ENCODE results near the gene BUD31. TPM values are rescaled to one million over a fixed set of nuclear protein-coding genes. Genes with fewer than 3 reads are reported as not detected.

Gene BUD31
- total RNA-seq, 1 donor from 2014 or later = 95.8 TPM

DNA sequence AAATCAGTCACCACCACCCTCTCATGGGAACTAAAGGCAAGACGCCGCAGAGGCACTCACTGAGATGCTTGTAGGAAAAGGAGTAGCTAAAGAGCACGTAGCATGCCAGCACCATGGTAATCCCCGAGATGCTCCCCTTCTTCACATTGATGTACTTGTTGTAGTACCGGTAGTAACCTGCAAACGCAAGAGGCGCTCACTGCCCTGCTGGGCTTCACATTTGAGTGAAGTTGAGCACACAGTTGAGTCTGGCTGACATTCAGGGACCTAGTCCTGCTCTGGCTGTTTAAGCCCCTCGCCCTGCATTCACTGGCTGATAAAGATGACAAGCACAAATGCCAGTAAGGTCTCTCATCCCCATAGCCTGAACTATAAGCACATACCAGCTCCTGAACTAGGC lies 50.3 kb downstream of the BUD31 start:
- intact Hi-C loops (cut with micrococcal nuclease) = no loop called here

DNA sequence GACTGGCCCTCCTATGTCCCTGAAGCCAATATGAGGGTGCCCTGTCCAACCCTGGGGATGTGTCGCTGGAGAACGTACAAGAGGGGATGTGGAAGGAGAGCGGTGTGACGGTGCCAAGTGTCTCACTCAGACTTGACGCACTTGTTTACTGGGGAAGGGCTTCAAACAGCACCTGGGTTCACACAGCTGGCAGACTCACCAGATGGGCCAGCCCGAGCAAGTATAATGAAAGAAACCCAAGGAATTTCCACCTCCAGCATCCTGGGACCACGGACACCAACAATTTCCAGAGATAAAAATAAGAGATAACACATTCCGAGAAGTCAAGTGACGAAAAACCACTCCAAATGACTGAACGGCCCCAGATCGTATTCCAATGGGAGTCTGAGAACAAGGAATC lies 51.9 kb downstream of the BUD31 start:
- intact Hi-C loops (cut with micrococcal nuclease) = no loop called here

DNA sequence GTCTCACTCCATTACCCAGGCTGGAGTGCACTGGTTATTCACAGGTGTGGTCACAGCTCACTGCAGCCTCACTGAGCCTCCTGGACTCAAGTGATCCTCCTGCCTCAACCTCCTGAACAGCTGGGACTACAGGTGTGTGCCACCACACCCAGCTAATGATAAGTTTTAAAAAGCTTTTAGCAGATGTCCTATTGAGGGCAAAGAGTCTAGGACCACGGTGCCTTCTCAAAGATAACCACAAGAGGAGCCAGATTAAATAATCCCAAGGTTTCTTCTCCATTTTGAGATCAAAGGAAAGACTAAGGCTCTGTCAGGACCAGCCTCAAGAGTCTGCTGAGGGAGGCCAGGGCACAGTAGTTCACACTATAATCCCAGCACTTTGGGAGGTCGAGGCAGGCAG lies 52.5 kb downstream of the BUD31 start:
- intact Hi-C loops (cut with micrococcal nuclease) = no loop called here

DNA sequence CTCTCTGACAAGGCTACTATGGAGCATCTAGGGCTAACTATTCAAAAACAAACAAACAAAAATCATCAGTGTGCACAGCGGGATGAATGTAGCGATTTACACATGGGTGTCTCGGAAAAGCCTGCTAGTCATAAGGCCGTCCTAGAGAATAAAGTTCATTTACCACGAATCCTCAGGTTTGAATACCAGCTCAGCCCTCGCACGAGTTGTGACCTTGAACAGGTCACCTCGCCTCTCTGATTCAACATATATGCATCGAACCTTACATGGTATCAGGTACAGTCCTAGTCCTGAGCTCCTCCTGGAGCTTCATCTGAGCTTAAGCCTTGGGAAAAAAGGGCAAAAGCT lies 56.6 kb downstream of the BUD31 start:
- intact Hi-C loops (cut with micrococcal nuclease) = no loop called here

DNA sequence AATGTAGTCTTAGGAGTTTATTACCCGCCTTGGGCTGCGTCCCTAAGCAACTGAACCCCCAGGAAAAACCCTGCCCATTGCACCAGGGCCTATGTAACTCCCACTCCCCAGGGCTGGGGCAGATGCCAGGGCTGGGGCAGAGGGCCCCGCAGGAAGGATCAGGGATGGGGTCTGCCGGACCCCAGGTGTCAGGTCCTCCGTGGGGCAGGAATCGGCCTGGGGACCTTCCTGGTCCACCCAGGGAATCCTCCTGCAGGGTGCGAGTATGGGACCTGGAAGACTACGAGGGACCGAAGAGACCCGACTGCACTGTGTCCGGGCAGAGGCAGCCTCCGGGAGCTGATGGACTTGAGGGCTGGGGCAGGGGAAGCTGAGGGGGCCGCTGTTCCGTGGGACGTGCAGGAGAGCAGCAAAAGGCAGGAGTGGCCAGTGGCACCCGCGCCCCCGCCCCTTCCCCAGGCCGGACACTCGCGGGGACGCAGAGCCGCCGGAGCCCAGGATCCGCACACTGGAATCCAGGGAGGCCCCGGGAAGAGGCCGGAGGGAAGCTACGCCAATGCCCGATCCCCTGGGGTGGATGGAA lies 59.7 kb downstream of the BUD31 start:
- intact Hi-C loops (cut with micrococcal nuclease) = no loop called here

Other genes with a start within 250 kb of the BUD31 start
- gene KPNA7, start 200.9 kb upstream of the BUD31 start, total RNA-seq = not detected in 2 replicates
- not detected in 2 replicates for gene MYH16, start 136.1 kb upstream of the BUD31 start, total RNA-seq
- 65.6 and 68.4 TPM in 2 replicates for gene ARPC1A, start 83.1 kb upstream of the BUD31 start, total RNA-seq
- gene ARPC1B, start 34.2 kb upstream of the BUD31 start, total RNA-seq = 361 and 368 TPM in 2 replicates
- 107 TPM in 2 replicates for gene PDAP1, start 372 bp upstream of the BUD31 start, total RNA-seq
- 9.4 and 11.7 TPM in 2 replicates for gene PTCD1, start 29.8 kb downstream of the BUD31 start, total RNA-seq
- 69.2 and 72.8 TPM in 2 replicates for gene CPSF4, start 30.0 kb downstream of the BUD31 start, total RNA-seq
- 379 and 383 TPM in 2 replicates for gene ATP5MF, start 57.2 kb downstream of the BUD31 start, total RNA-seq
- gene ZNF789, start 63.9 kb downstream of the BUD31 start, total RNA-seq = 29.5 and 31.0 TPM in 2 replicates
- gene ZNF394, start 91.3 kb downstream of the BUD31 start, total RNA-seq = 47.7 and 48.5 TPM in 2 replicates
- gene ZKSCAN5, start 95.7 kb downstream of the BUD31 start, total RNA-seq = 11.4 and 11.6 TPM in 2 replicates
- gene FAM200A, start 143.1 kb downstream of the BUD31 start, total RNA-seq = 5.2 and 5.7 TPM in 2 replicates
- 89.8 and 94.6 TPM in 2 replicates for gene ZNF655, start 149.7 kb downstream of the BUD31 start, total RNA-seq
- 1.2 and 2.4 TPM in 2 replicates for gene TMEM225B, start 189.3 kb downstream of the BUD31 start, total RNA-seq
- gene ZSCAN25, start 208.0 kb downstream of the BUD31 start, total RNA-seq = 31.1 and 32.0 TPM in 2 replicates

All from T-helper 2 cell treated with Interferon-gamma antibody and Interleukin-4, amounts not matched to agents 100 ng/mL and 5 ng/mL, for 36 hours (primary cell).